Measurements from ENCODE around the gene KRTAP9-2.
"Not testable (repeated sequence)": the region's sequence is repeated elsewhere in the genome, so short reads cannot be mapped to it uniquely, and the experiment has no call there.

KRTAP9-2 gene, protein sequence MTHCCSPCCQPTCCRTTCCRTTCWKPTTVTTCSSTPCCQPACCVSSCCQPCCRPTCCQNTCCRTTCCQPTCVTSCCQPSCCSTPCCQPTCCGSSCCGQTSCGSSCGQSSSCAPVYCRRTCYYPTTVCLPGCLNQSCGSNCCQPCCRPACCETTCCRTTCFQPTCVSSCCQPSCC

DNA sequence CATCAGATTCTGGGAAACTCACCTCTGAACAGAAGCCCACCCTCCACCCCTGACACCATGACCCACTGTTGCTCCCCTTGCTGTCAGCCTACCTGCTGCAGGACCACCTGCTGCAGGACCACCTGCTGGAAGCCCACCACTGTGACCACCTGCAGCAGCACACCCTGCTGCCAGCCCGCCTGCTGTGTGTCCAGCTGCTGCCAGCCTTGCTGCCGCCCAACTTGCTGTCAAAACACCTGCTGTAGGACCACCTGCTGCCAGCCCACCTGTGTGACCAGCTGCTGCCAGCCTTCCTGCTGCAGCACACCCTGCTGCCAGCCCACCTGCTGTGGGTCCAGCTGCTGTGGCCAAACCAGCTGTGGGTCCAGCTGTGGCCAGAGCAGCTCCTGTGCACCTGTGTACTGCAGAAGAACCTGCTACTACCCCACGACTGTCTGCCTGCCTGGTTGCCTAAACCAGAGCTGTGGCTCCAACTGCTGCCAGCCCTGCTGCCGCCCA is at the start of gene KRTAP9-2:
Gene KRTAP9-2, plus strand, starts transcription at position 51 of the 498 bp plus-strand sequence. Its CDS starts 7 bp downstream, at position 58.
- DNase-seq (ENCODE audit: low read depth in 2 of 2): not testable (repeated sequence)

DNA sequence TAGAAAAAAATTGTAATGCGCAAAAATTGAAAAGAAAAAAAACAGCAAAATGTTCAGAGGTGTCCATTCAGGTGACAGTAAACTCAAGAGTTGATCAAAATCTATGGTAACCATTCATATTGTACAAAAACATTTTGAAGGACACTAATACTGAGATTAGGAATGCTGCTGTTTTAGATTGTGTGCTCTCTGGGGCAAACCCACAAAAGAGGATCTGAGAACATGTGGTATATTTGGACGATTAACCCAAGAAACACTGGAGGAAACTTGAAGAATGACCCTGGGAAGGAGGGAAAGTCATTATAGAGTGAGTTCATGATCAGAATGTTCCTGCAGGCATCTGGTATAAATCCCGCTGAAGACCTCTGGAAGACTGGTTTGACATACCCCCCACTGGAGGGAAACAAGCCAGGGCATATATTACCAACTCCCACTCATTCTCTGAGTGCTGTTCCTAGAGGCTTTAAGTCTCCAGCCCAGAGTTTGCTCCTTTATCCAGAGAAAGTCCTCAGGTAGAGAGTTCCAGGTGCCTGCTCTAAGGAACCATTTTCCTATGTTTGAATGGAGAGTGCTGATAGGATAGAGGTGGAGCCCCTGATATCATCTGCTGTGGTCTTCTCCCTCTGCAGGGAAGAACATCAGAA is 49.6 kb upstream of the KRTAP9-2 start:
- DNase-seq (ENCODE audit: low read depth in 2 of 2): no peak

DNA sequence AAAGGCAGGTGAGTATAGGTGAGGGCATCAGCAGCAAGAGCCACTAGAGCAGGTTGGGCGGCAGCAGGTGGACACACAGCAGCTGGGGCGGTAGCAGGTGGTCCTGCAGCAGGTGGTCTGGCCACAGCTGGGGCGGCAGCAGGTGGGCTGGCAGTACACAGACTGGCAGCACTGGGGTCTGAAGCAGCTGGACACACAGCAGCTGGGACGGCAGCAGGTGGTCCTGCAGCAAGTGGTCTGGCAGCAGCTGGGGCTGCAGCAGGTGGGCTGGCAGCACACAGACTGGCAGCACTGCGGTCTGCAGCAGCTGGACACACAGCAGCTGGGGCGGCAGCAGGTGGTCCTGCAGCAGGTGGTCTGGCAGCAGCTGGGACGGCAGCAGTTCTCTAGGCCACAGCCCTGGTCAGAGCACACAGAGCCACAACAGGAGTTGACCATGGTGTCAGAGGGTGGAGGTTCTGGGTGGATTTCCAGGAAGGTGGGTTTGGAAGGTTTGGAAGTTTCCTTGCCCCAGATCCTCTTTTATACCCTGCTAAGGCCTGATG is 48.6 kb upstream of the KRTAP9-2 start, which contains the start of gene KRTAP4-2:
Gene KRTAP4-2, minus strand, starts transcription at position 495 of the 545 bp plus-strand sequence. Its CDS starts 57 bp downstream, at position 438.
- DNase-seq (ENCODE audit: low read depth in 2 of 2): no peak

DNA sequence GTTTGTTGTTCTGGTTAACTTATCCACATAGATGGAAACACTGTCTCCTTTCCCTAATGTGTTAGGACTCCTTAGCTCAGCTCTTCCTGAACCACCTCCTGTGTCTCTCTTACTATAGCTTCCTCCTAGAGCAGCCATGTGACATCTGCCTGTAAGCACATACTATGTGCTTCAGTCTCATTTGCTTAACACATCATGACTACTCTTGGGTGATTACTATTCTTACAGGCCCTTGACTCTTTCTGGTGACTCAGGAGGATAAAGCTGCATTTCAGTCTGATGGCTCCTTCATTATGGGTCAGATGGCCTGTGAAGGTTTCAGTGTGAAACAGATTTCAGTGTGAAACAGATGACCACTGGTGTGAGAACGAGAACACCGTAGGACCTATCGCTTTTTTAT is 48.1 kb upstream of the KRTAP9-2 start:
- no peak for DNase-seq (ENCODE audit: low read depth in 2 of 2)

DNA sequence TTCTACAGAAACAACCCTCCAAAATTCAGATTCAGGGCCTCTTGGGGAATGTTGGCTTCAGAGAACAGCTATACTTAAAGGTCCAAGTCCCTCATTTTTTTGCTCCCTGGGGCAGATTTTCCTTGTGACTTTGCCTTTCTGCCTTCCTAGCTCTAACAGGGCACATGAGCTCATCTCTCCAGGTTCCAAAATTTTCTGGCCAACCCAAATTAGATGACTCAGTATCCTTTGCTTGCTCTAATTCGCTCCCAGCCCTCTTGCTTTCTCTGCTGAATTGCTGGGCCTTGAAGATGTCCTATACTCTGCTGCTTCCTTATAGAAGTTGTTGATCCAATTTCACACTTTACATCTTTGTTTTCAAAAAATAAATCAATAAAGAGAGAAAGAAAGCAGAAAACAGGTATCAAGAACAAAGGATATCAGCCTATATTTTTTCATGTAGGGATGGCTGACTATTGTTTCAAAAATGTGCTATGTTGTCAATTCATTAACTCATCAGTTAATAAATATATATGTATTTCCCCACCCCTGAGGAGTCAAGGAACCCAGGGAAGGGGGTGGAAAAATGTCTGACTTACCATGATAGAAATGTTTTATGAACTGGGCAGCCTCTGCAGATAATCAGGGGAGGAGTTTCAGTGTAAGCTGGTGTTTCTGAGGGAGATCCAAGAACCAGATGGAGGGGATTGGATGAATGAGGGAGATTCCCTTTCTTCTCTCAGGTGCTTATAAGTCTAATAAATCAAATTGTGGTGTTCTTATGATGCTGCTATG is 47.4 kb upstream of the KRTAP9-2 start:
- no peak for DNase-seq (ENCODE audit: low read depth in 2 of 2)

DNA sequence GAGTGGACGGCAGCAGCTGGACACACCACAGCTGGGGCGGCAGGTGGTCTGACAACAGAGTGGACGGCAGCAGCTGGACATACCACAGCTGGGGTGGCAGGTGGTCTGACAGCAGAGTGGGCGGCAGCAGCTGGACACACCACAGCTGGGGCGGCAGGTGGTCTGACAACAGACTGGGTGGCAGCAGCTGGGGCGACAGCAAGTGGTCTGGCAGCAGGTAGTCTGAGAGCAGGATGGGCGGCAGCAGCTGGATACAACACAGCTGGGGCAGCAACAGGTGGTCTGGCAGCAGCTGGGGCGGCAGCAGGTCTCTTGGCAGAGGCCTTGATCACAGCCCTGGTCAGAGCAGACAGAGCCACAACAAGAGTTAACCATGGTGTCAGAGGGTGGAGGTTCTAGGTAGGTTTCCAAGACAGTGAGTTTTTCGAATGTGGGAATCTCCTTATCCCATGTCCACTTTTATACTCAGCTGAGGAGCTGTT is 41.9 kb upstream of the KRTAP9-2 start, which contains the start of gene KRTAP4-1:
Gene KRTAP4-1, minus strand, starts transcription at position 432 of the 482 bp plus-strand sequence. Its CDS starts 57 bp downstream, at position 375.
- no peak for DNase-seq (ENCODE audit: low read depth in 2 of 2)

DNA sequence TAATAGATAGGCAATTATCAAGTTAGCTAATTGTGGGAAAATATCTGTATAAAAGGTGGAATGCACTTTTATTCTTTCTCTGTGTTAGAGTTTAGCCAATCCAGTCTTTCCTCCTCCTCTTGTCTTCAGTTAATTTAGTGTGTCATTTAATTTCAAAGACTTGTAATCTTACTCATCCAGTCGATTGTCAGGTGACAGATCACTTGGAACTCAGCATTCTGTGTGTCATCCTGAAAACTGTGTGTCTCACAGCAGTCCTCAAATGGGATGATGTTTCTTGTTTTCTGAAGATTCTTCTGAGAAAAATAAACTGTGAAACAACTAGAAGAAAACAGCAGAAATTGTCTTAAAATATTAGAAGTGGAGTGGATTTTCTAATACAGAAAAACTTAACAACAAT is 41.4 kb upstream of the KRTAP9-2 start:
- no peak for DNase-seq (ENCODE audit: low read depth in 2 of 2)

DNA sequence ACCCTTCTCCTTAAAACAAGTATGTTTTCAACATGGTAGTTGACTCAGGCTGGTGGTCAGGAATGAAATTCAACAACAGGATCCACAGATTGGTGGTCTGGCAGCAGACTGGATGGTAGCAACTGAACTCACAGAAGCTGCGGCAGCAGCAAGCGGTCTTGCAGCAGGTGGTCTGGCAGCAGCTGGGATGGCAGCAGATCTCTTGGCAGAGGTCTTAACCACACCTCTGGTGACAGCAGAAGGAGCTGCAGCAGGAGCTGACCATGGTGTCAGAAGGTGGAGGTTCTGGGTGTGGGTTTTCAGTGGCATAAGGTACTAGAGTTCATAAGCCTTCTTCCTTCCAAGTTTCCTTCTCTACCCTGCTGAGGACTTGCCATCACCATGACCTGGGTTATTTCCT is 39.6 kb upstream of the KRTAP9-2 start:
- DNase-seq (ENCODE audit: low read depth in 2 of 2): no peak

DNA sequence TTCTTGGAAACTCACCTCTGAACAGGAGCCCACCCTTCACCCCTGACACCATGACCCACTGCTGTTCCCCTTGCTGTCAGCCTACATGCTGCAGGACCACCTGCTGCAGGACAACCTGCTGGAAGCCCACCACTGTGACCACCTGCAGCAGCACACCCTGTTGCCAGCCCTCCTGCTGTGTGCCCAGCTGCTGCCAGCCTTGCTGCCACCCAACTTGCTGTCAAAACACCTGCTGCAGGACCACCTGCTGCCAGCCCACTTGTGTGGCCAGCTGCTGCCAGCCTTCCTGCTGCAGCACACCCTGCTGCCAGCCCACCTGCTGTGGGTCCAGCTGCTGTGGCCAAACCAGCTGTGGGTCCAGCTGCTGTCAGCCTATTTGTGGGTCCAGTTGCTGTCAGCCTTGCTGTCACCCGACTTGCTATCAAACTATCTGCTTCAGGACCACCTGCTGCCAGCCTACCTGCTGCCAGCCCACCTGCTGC is 36.6 kb upstream of the KRTAP9-2 start, which contains the start of gene KRTAP9-1:
Gene KRTAP9-1, plus strand, starts transcription at position 51 of the 482 bp plus-strand sequence. Its CDS starts 0 bp downstream, at position 51.
- not testable (repeated sequence) for DNase-seq (ENCODE audit: low read depth in 2 of 2)

DNA sequence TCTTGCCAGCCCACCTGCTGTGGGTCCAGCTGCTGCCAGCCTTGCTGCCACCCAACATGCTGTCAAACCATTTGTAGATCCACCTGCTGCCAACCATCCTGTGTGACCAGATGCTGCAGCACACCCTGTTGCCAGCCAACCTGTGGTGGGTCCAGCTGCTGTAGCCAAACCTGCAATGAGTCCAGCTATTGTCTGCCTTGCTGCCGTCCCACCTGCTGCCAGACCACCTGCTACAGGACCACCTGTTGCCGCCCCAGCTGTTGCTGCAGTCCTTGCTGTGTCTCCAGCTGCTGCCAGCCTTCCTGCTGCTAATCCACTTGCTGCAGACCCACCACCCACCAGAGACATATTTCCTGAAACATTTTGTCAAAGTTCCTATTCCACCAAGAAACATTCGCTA is 36.1 kb upstream of the KRTAP9-2 start:
- DNase-seq (ENCODE audit: low read depth in 2 of 2): no peak

DNA sequence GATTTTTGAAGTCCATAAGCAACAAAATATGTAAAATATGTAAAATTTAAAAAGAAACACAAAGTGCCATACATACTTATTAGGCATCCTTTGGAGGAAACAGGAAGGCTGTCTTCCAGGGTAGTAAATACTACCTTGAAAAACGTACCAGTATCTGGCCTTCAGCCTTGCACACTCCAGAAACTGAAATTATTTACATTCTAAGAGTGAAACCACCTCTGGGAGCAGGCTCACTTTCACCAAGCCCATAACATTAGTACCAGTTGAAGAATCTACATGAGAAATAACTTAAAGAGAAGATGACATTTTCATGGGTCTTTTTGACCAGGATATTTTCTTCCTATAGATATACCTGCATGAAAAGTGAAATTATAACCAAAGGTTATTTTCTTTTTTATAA is 30.4 kb upstream of the KRTAP9-2 start:
- DNase-seq (ENCODE audit: low read depth in 2 of 2): no peak

DNA sequence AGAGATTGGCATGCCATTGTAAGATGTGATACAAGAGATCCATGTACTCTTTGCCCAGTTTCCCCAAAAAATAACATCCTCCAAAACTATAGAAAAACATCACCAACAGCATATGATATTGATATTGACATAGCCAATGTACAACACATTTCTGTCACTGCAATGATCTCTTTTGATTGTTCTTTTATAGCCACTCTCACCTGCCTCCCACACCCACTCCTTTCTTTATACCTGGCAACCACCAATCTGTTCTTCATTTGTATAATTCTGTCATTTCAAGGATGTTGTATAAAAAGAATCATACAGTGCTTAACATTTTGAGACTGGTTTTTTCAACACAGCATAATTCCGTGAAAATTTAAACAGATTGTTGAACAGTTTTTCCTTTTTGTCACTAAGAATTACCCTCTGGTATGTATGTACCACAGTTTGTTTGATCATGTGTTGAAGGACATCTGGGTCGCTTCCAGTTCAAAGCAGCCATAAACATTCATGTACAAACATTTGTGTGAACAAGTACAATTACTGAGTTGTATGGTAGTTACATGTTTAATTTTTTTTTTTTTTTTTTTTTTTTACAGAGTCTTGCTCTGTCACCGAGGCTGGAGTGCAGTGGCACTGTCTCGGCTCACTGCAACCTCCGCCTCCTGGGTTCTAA is 26.9 kb upstream of the KRTAP9-2 start:
- DNase-seq (ENCODE audit: low read depth in 2 of 2): no peak

DNA sequence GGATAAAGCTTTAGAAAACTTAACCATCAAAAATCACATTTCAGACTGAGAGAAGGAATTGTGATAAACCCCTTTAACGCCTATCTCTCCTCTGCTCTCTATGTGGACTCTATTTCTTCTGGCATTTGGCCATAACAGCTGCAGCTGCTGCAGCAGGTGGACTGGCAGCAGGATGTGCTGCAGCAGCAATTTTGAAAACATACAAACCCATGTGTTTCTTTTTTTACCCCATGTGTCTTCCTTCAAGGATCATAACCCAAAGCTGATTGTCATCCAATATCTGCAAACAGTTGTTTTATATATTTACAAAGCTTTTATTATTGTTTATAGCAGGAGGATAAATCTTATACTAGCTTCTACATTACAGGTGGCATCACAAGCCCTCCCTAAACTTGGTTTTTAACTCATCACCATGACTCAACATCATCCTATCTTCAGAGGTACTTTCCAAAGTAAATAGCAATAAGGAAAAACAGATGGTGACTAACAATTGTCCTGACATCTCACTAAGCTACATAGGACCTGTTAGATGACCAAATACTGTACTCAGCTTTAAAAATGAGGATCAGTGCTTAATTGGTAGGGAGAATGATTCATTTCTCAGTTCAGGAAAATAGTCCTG is 14.5 kb upstream of the KRTAP9-2 start:
- no peak for DNase-seq (ENCODE audit: low read depth in 2 of 2)

DNA sequence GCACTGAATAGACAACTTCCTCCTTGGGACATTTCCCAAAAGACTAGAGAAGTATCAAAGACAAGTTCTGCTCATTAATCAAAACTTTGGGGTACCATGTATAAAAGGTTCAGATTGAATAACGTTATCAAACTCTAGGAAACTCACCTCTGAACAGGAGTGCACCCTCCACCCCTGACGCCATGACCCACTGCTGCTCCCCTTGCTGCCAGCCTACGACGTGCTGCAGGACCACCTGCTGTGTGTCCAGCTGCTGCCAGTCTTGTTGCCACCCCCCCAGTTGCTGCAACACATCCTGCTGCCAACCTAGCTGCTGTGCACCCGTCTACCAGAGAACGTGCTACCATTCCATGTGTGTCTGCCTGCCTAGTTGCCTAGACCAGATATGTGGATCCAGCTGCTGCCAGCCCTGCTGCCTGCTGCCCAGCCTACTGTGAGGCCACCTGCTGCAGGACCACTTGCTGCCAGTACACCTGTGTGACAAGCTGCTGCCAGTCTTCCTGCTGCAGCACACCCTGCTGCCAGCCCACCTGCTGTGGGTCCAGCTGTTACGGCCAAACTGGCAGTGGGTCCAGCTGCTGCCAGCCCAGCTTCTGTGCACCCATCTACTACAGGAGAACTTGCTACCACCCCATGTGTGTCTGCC is 13.8 kb upstream of the KRTAP9-2 start:
- DNase-seq (ENCODE audit: low read depth in 2 of 2): no peak

DNA sequence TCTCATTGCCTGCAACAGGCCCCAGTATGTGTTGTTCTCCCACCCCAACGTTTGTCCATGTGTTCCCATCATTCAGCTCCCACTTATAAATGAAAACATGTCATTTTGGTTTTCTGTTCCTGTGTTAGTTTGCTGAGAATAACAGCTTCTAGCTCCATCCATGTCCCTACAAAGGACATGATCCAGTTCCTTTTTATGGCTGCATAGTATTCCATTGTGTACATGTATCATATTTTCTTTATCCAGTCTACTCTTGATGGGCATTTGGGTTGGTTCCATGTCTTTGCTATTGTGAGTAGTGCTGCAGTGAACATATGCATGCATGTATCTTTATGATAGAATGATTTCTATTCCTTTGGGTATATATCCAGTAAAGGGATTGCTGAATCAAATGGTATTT is 10.8 kb upstream of the KRTAP9-2 start:
- DNase-seq (ENCODE audit: low read depth in 2 of 2): no peak

DNA sequence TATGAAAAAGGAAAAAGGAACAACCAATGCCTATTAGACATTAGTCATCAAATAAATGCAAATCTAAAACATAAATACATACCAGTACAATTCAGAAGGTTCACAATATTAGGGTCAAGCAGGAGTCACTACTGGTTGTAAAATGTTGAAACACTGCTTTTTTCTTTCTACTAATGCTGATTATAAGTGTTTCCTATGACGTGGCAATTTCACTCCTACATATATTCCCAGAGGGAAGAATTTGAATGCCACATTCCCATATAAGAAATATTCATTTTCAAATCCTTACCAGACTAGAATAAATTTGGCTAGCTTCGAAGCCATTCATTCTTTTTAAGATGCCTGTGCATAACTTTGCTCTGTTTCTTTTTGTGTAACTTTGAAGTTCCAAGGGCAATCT is 2.6 kb upstream of the KRTAP9-2 start:
- no peak for DNase-seq (ENCODE audit: low read depth in 2 of 2)

DNA sequence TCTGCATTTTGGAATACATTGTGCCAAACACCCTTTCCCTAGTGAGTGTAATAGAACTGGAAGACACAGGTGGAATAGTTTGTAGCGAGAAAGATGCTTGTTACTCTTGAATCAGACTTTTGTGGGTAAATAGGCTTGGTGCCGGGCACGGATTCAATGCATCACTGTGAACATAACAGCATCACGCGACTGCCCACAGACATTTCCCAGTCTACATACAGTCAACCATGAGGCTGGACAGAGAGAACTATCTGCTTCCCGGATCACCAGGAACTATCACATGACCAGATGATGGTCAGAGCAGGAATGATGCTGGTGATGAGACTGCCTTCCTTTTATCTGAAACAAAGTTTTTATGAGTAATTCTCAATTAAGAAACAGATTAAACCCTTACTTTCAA is 397 bp upstream of the KRTAP9-2 start:
- DNase-seq (ENCODE audit: low read depth in 2 of 2): no peak

DNA sequence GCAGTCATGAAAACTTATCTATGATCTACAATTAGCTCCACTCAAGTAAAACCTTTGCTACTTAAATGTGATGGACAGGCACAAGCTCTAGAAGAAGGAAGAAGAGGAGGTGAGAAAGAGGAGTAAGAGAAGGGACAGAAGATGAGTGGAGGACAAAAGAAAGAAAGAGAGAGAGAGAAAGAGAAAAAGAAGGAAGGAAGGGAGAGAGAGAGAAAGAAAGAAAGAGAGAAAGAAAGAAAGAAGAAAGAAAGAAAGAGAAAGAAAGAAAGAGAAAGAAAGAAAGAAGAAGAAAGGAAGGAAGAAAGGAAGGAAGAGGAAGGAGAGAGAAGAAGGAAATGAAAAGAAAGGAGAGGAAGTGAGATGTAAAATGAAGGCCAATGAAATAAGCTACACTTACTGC is 3.6 kb downstream of the KRTAP9-2 start:
- no peak for DNase-seq (ENCODE audit: low read depth in 2 of 2)

DNA sequence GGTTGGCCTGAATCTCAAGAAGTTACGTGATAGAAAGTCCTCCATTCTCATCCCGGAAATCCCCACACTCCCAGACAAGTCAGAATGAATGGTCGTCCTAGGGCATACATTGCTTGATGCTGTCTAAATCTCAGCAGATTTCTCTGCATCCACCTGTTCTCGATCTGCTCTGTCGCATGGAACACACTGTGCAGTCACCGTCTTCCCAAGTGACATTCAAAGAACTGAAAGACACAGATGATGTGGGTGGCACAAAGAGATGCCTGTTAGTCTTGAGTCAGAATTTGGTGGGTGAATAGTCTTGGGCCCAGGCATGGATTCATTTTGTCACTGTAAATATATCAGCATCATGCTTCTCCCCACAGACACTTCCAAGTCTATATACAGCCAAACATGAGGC is 5.3 kb downstream of the KRTAP9-2 start:
- DNase-seq (ENCODE audit: low read depth in 2 of 2): no peak

DNA sequence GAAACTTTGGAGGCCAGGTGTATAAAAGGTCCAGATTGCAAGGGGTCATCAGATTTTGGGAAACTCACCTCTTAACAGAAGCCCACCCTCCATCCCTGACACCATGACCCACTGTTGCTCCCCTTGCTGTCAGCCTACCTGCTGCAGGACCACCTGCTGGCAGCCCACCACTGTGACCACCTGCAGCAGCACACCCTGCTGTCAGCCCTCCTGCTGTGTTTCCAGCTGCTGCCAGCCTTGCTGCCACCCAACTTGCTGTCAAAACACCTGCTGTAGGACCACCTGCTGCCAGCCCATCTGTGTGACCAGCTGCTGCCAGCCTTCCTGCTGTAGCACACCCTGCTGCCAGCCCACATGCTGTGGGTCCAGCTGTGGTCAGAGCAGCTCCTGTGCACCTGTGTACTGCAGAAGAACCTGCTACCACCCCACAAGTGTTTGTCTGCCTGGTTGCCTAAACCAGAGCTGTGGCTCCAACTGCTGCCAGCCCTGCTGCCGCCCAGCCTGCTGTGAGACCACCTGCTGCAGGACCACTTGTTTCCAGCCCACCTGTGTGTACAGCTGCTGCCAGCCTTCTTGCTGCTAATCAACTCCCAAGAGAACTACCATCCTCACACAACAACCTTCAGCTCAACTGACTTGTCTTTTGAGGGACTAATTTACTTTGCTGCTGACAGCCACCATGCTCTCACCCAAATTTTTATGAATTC is 6.1 kb downstream of the KRTAP9-2 start, which contains the start of gene KRTAP9-3:
Gene KRTAP9-3, plus strand, starts transcription at position 51 of the 707 bp plus-strand sequence. Its CDS starts 53 bp downstream, at position 104.
- not testable (repeated sequence) for DNase-seq (ENCODE audit: low read depth in 2 of 2)

All from stimulated activated CD4-positive, alpha-beta T cell treated with anti-CD3 and anti-CD28 coated beads, Interleukin-15, amount 100 ng/mL, for 48 hours (primary cell).